MCF 10A (cell line): ENCODE results near the gene CCDC120. TPM values are rescaled to one million over a fixed set of nuclear protein-coding genes. Genes with fewer than 3 reads are reported as not detected.

ENCODE experiments used
- BruUV-seq: library from RNA; stranded (reverse); fragments of 400-500 nt; replicated peaks from 2 replicates; lab custom pipeline; 2021; lab: Mats Ljungman, UMichigan
- CTCF ChIA-PET: fragments of 300-600 bp; sonication (Branson Sonifier 250); formaldehyde crosslinking; extraction: SDS; loops from one replicate; lab custom pipeline; 2021; ENCODE audit warnings: antibody characterized with exemption, inconsistent platforms; lab: Yijun Ruan, JAX
- POLR2A ChIA-PET: fragments of 300-600, 350-650 bp; sonication (Branson Sonifier 250); formaldehyde crosslinking; extraction: SDS; loops from one replicate; lab custom pipeline; 2020; ENCODE audit warnings: antibody characterized with exemption, inconsistent platforms; lab: Yijun Ruan, JAX
- DNase-seq: peaks from one replicate; pipeline ENCODE4 v3.0.0-alpha.2; 2018; ENCODE audit not compliant: unreplicated experiment
- H3K27ac Mint-ChIP-seq: one replicate; pipeline ENCODE4 v1.8.0; 2022; ENCODE audit warnings: mild to moderate bottlenecking, low read depth, mixed read lengths; ENCODE audit not compliant: unreplicated experiment
- H3K27me3 Mint-ChIP-seq: one replicate; pipeline ENCODE4 v1.8.0; 2022; ENCODE audit warnings: mixed read lengths; ENCODE audit not compliant: insufficient read depth, unreplicated experiment
- H3K36me3 Mint-ChIP-seq: one replicate; pipeline ENCODE4 v1.8.0; 2022; ENCODE audit warnings: mild to moderate bottlenecking, moderate library complexity, mixed read lengths; ENCODE audit not compliant: insufficient read depth, unreplicated experiment
- H3K4me1 Mint-ChIP-seq: one replicate; pipeline ENCODE4 v1.8.0; 2022; ENCODE audit warnings: mixed read lengths; ENCODE audit not compliant: insufficient read depth, unreplicated experiment
- H3K4me3 Mint-ChIP-seq: one replicate; pipeline ENCODE4 v1.8.0; 2022; ENCODE audit warnings: mild to moderate bottlenecking, moderate library complexity, mixed read lengths; ENCODE audit not compliant: unreplicated experiment
- H3K9me3 Mint-ChIP-seq: one replicate; pipeline ENCODE4 v1.8.0; 2022; ENCODE audit warnings: mixed read lengths; ENCODE audit not compliant: unreplicated experiment
- intact Hi-C: fragments of 100-400 bp; cut with micrococcal nuclease; formaldehyde crosslinking; loops from 2 replicates; pipeline ENCODE4 v1.14.1; 2022
- total RNA-seq: library from RNA; stranded (reverse); gene quantifications from 2 replicates; pipeline ENCODE4 v1.2.3, GENCODE V29; 2022
- TF ChIP-seq, protein P1 (sequence below): fragments of 200-600 bp; IDR thresholded peaks from one replicate; pipeline ENCODE4 v1.8.0; 2022; ENCODE audit warnings: antibody characterized with exemption, mild to moderate bottlenecking; ENCODE audit not compliant: unreplicated experiment

The CCDC120 gene
- total RNA-seq, 1 experiment from 2014 or later = 14.4 TPM

DNA sequence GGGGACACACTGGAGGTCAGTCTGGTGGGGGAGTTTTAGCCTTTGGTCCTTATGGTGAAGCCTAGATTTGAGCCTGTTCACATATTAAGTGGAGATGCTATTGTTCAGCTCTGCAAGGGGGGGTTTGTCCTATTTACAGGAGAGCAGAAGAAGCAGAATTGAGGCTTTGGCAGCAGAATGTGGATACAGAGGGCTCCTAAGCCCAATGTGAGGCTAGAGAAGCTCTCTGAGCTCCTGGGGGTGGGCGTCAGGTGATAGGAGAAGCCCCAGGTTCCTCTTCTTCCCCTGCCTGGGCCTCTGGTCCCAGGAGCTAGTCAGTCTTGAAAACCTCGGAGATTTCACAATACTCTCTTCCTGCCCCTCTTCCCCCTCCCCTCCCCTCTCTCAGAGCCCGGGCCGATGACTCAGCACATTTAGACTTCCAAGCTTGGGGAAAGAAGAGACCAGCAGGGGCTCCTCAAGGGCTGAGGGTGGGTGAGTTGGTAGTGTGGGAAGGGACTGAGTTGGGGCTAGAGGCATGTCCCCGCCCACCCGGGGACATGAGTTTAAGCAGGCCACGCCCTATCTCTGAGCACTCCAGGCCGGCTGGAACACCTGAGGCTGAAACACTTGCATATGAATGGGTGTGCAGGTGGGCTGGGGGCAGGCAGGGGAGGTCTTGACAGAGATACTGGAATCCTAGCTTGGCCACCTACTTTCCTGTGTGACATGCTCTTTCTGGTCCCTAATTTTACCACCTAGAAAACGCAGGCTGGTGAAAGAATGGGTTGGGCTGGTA lies 19.0 kb upstream of the CCDC120 start:
- CTCF ChIA-PET = interaction anchor here (0.6 to 1.0 kb wide), 2 partner anchors 9 to 81 kb away, joined by 3 to 6 read pairs; no protein-coding TSS in a partner anchor
- H3K9me3 Mint-ChIP-seq = no peaks in the 10 kb centered on the region
- intact Hi-C loops = loop anchor here (5.0 kb wide), 2 partner anchors 67 to 122 kb away; partner anchors contain the start of genes KCND1 and PIM2

DNA sequence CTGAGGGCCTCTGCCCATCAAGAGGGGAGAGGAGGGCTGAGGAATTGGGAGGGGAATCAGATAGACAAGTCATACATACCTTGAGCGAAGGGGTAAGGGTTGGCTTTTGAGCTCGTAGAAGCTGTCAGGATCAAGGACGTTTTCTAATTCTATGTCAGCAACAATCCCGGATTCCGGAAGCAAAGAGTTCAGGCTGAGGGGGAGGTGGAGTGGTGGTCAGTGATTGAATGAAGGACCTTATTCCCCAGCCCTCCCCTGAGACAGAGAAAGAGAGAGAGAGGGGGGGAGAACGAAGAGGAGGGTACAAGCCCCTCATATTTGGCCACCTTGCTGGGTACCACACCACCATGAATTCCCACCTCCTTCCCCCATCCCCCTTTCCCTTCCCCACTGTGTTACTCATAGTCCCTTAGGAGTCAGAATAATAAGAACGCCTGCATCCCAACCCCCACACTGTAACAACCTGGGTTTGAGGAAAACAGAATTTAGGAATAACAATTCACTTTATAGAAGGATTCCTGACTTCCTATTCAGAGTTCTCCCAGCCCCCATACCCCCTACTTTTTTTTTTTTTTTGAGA lies 18.3 kb upstream of the CCDC120 start:
- intact Hi-C loops = loop anchor here (5.0 kb wide), 2 partner anchors 68 to 123 kb away; partner anchors contain the start of genes KCND1 and PIM2
- peaks cover 52% of the 10 kb centered on the region for H3K36me3 Mint-ChIP-seq
- ChIA-PET POLR2A (interaction anchor here (0.8 to 4.1 kb wide), 12 partner anchors 9 to 149 kb away, joined by 3 to 31 read pairs (median 4); partner anchors contain the start of genes GRIPAP1 and OTUD5), CTCF (interaction anchor here (0.7 to 1.6 kb wide), 2 partner anchors 21 to 84 kb away, joined by 3 read pairs; no protein-coding TSS in a partner anchor)
- TSS peak; percentile 26 for BruUV-seq
- H3K4me1 Mint-ChIP-seq = peaks cover 13% of the 10 kb centered on the region
- no peaks in the 10 kb centered on the region for H3K27me3 Mint-ChIP-seq
- TF ChIP-seq, protein P1, sequence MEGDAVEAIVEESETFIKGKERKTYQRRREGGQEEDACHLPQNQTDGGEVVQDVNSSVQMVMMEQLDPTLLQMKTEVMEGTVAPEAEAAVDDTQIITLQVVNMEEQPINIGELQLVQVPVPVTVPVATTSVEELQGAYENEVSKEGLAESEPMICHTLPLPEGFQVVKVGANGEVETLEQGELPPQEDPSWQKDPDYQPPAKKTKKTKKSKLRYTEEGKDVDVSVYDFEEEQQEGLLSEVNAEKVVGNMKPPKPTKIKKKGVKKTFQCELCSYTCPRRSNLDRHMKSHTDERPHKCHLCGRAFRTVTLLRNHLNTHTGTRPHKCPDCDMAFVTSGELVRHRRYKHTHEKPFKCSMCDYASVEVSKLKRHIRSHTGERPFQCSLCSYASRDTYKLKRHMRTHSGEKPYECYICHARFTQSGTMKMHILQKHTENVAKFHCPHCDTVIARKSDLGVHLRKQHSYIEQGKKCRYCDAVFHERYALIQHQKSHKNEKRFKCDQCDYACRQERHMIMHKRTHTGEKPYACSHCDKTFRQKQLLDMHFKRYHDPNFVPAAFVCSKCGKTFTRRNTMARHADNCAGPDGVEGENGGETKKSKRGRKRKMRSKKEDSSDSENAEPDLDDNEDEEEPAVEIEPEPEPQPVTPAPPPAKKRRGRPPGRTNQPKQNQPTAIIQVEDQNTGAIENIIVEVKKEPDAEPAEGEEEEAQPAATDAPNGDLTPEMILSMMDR = no peak
- H3K9me3 Mint-ChIP-seq = no peaks in the 10 kb centered on the region
- H3K4me3 Mint-ChIP-seq = peak overlapping the region; percentile 79
- H3K27ac Mint-ChIP-seq = peak overlapping the region; percentile 91
- DNase-seq = peak; percentile 49

More for the DNA sequence above, 19.0 kb upstream of the CCDC120 start:
- H3K36me3 Mint-ChIP-seq = peaks cover 59% of the 10 kb centered on the region
- peak; percentile 95 for DNase-seq
- H3K27me3 Mint-ChIP-seq = no peaks in the 10 kb centered on the region
- peak overlapping the region; percentile 91 for H3K27ac Mint-ChIP-seq
- peaks cover 13% of the 10 kb centered on the region for H3K4me1 Mint-ChIP-seq
- peak overlapping the region; percentile 79 for H3K4me3 Mint-ChIP-seq
- TF ChIP-seq, protein P1 = no peak
- BruUV-seq = no TSS peak
- POLR2A ChIA-PET = interaction anchor here (0.8 to 3.8 kb wide), 12 partner anchors 9 to 148 kb away, joined by 3 to 20 read pairs (median 4); partner anchors contain the start of genes GRIPAP1 and OTUD5

DNA sequence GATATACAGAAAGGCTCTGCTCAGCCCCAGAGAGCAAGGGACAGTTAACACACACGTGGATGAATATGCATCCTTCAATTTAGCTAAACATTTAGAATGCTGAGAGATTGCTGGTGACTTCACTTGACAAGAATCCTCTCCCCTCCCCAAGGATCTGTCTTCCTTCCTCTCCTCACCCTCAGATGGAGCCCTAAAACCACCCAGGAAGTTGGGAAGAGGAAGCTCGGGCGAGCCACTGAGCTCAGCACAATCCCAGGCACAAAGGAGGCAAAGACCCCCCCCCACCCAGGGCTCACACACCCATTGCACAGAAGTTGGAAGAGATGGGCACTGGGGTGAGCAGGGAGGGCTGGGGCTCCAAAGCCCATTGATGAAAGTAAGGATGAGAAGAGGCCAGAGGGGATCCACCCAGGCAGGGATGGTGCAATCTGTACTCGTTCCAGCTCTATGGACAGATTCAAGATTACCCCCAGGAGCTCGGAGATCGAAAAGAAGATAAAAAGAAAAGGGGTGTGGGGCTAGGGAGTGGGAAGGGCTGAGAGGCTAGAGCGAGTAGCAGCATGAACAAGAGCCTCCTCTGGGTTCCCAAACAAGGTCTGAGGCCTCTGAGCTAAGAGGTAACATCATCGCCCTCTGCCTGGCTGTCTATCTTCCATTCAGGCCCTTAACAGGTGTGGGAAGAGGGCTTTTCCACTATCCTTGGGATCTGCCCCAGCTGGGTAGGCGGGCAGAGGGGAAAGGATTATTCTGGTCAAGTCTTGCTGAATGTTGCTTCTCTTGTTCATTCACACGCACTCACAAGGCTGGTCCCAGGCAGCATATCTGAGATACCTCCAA lies 16.8 kb upstream of the CCDC120 start:
- TSS peak; percentile 51 for BruUV-seq
- Mint-ChIP-seq H3K36me3 (peaks cover 39% of the 10 kb centered on the region), H3K9me3 (no peaks in the 10 kb centered on the region), H3K27me3 (no peaks in the 10 kb centered on the region), H3K4me1 (peaks cover 13% of the 10 kb centered on the region), H3K4me3 (peak overlapping the region; percentile 79), H3K27ac (peak overlapping the region; percentile 91)
- POLR2A ChIA-PET = interaction anchor here (0.7 to 4.1 kb wide), 14 partner anchors 13 to 305 kb away, joined by 3 to 57 read pairs (median 4); partner anchors contain the start of genes CCDC120, GPKOW, GRIPAP1 and HDAC6
- CTCF ChIA-PET = interaction anchor here (0.6 to 3.4 kb wide), 8 partner anchors 37 to 411 kb away, joined by 3 to 15 read pairs (median 3); partner anchors contain the start of genes CCDC22 and OTUD5
- TF ChIP-seq, protein P1 = no peak
- peak; percentile 52 for DNase-seq
- intact Hi-C loops = loop anchor here (1.0 to 5.0 kb wide), 4 partner anchors 70 to 281 kb away; partner anchors contain the start of genes GLOD5, KCND1 and PIM2
